MCF 10A (cell line): Measurements from ENCODE around the gene GSTT4. TPM values are rescaled to one million over a fixed set of nuclear protein-coding genes. Genes with fewer than 3 reads are reported as not detected.

ENCODE experiments used
- BruUV-seq: library from RNA; stranded (reverse); fragments of 400-500 nt; replicated peaks from 2 replicates; lab custom pipeline; 2021; lab: Mats Ljungman, UMichigan
- CTCF ChIA-PET: fragments of 300-600 bp; sonication (Branson Sonifier 250); formaldehyde crosslinking; extraction: SDS; loops from one replicate; lab custom pipeline; 2021; ENCODE audit warnings: antibody characterized with exemption, inconsistent platforms; lab: Yijun Ruan, JAX
- POLR2A ChIA-PET: fragments of 300-600, 350-650 bp; sonication (Branson Sonifier 250); formaldehyde crosslinking; extraction: SDS; loops from one replicate; lab custom pipeline; 2020; ENCODE audit warnings: antibody characterized with exemption, inconsistent platforms; lab: Yijun Ruan, JAX
- DNase-seq: peaks from one replicate; pipeline ENCODE4 v3.0.0-alpha.2; 2018; ENCODE audit not compliant: unreplicated experiment
- H3K27ac Mint-ChIP-seq: one replicate; pipeline ENCODE4 v1.8.0; 2022; ENCODE audit warnings: mild to moderate bottlenecking, low read depth, mixed read lengths; ENCODE audit not compliant: unreplicated experiment
- H3K27me3 Mint-ChIP-seq: one replicate; pipeline ENCODE4 v1.8.0; 2022; ENCODE audit warnings: mixed read lengths; ENCODE audit not compliant: insufficient read depth, unreplicated experiment
- H3K36me3 Mint-ChIP-seq: one replicate; pipeline ENCODE4 v1.8.0; 2022; ENCODE audit warnings: mild to moderate bottlenecking, moderate library complexity, mixed read lengths; ENCODE audit not compliant: insufficient read depth, unreplicated experiment
- H3K4me1 Mint-ChIP-seq: one replicate; pipeline ENCODE4 v1.8.0; 2022; ENCODE audit warnings: mixed read lengths; ENCODE audit not compliant: insufficient read depth, unreplicated experiment
- H3K4me3 Mint-ChIP-seq: one replicate; pipeline ENCODE4 v1.8.0; 2022; ENCODE audit warnings: mild to moderate bottlenecking, moderate library complexity, mixed read lengths; ENCODE audit not compliant: unreplicated experiment
- H3K9me3 Mint-ChIP-seq: one replicate; pipeline ENCODE4 v1.8.0; 2022; ENCODE audit warnings: mixed read lengths; ENCODE audit not compliant: unreplicated experiment
- intact Hi-C: fragments of 100-400 bp; cut with micrococcal nuclease; formaldehyde crosslinking; loops from 2 replicates; pipeline ENCODE4 v1.14.1; 2022
- total RNA-seq: library from RNA; stranded (reverse); gene quantifications from 2 replicates; pipeline ENCODE4 v1.2.3, GENCODE V29; 2022
- TF ChIP-seq, protein P1 (sequence below): fragments of 200-600 bp; IDR thresholded peaks from one replicate; pipeline ENCODE4 v1.8.0; 2022; ENCODE audit warnings: antibody characterized with exemption, mild to moderate bottlenecking; ENCODE audit not compliant: unreplicated experiment

Gene GSTT4
- total RNA-seq, 1 experiment from 2014 or later, result not detected

DNA sequence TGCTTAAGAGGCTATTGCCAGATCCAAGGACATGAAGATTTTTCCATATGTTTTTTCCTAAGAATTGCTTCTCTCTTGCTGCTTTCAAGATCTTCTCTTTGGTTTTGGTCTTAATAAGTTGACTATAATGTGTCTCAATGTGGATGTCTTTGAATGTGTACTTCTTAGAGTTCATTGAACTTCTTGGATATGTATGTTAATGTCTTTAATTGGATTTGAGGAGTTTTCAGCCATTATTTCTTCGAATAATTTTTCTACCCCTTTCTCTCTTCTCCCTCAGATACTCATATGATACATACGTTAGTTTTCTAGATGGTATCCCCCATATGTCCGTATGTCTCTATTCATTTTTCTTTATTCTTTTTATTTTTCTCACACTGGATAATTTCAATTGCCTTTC is 19.1 kb upstream of the GSTT4 start:
- Mint-ChIP-seq H3K4me3 (no peak overlapping the region), H3K36me3 (peaks cover 5% of the 10 kb centered on the region), H3K4me1 (no peaks in the 10 kb centered on the region), H3K9me3 (peaks cover 8% of the 10 kb centered on the region), H3K27me3 (no peaks in the 10 kb centered on the region), H3K27ac (no peak overlapping the region)
- no TSS peak for BruUV-seq
- intact Hi-C loops, result no loop called here
- CTCF ChIA-PET, result no interaction called here
- no peak for DNase-seq
- TF ChIP-seq, protein P1, sequence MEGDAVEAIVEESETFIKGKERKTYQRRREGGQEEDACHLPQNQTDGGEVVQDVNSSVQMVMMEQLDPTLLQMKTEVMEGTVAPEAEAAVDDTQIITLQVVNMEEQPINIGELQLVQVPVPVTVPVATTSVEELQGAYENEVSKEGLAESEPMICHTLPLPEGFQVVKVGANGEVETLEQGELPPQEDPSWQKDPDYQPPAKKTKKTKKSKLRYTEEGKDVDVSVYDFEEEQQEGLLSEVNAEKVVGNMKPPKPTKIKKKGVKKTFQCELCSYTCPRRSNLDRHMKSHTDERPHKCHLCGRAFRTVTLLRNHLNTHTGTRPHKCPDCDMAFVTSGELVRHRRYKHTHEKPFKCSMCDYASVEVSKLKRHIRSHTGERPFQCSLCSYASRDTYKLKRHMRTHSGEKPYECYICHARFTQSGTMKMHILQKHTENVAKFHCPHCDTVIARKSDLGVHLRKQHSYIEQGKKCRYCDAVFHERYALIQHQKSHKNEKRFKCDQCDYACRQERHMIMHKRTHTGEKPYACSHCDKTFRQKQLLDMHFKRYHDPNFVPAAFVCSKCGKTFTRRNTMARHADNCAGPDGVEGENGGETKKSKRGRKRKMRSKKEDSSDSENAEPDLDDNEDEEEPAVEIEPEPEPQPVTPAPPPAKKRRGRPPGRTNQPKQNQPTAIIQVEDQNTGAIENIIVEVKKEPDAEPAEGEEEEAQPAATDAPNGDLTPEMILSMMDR, result no peak
- POLR2A ChIA-PET, result no interaction called here

DNA sequence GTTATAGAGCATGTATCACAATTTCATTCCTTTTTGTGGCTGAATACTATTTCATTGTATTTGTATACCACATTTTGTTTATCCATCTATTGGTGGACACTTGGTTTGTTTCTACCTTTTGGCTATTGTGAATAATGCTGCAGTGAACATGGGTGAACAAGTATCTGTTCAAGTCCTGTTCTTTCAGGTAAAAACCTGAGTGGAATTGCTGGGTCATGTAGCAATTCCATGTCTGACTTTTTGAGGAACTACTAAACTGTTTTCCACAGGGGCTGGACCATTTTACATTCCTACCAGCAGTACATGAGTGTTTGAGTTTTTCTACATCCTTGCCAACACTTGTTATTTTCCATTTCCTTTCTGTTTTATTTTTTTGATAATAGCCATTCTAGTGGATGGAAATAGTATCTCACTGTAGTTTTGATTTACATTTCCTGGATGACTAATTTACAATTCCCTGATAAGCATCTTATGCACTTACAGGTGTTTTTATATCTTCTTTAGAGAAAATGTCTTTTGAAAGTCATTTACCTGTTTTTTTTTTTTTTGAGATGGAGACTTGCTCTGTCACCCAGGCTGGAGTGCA is 18.0 kb upstream of the GSTT4 start:
- TF ChIP-seq, protein P1, result no peak
- no peaks in the 10 kb centered on the region for H3K27me3 Mint-ChIP-seq
- DNase-seq, result no peak
- ChIA-PET POLR2A (no interaction called here), CTCF (no interaction called here)
- peaks cover 5% of the 10 kb centered on the region for H3K36me3 Mint-ChIP-seq
- intact Hi-C loops, result no loop called here
- H3K9me3 Mint-ChIP-seq, result peaks cover 8% of the 10 kb centered on the region
- H3K4me1 Mint-ChIP-seq, result no peaks in the 10 kb centered on the region
- no peak overlapping the region for H3K27ac Mint-ChIP-seq
- no TSS peak for BruUV-seq
- H3K4me3 Mint-ChIP-seq, result no peak overlapping the region

DNA sequence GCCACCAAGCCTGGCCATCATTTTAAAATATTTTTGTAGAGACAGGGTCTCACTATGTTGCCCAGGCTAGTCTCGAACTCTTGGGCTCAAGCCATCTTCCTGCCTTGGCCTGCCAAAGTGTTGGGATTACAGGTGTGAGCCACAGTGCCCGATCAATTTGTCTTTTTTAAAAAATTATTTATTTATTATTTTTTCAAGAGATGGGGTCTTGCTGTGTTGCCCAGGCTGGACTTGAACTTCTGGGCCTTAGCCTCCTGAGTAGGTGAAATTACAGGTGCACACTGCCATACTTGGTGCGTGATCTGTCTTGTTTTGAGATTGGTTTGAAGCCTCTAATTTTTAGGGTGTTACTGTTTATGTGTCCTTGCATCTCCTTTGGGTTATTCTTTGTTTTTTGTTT is 16.1 kb upstream of the GSTT4 start:
- H3K27me3 Mint-ChIP-seq, result no peaks in the 10 kb centered on the region
- H3K27ac Mint-ChIP-seq, result no peak overlapping the region
- CTCF ChIA-PET, result no interaction called here
- TF ChIP-seq, protein P1, result no peak
- BruUV-seq, result no TSS peak
- intact Hi-C loops, result no loop called here
- no peak for DNase-seq
- no peak overlapping the region for H3K4me3 Mint-ChIP-seq
- no peaks in the 10 kb centered on the region for H3K4me1 Mint-ChIP-seq
- peaks cover 14% of the 10 kb centered on the region for H3K36me3 Mint-ChIP-seq
- H3K9me3 Mint-ChIP-seq, result peaks cover 8% of the 10 kb centered on the region
- POLR2A ChIA-PET, result no interaction called here

DNA sequence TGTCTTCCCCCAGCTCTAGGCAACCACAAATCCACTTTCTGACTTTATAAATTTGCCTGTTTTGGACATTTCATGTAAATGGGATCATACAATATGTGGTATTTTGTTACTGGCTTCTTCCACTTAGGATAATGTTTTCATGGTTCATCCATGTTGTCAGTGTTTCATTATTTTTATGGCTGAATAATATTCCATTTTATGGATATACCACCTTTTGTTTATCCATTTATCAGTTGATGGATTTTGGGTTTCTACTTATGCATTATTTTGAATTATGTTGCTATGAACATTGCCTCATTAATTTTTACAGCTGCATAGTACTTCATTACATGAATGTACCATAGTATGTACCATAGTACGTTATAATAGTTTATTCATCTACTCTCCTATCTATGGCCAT is 10.9 kb upstream of the GSTT4 start:
- ChIA-PET POLR2A (no interaction called here), CTCF (no interaction called here)
- no peaks in the 10 kb centered on the region for H3K9me3 Mint-ChIP-seq
- TF ChIP-seq, protein P1, result no peak
- no peak for DNase-seq
- peaks cover 8% of the 10 kb centered on the region for H3K4me1 Mint-ChIP-seq
- H3K4me3 Mint-ChIP-seq, result no peak overlapping the region
- no peaks in the 10 kb centered on the region for H3K27me3 Mint-ChIP-seq
- H3K27ac Mint-ChIP-seq, result no peak overlapping the region
- peaks cover 22% of the 10 kb centered on the region for H3K36me3 Mint-ChIP-seq
- no TSS peak for BruUV-seq
- intact Hi-C loops, result no loop called here
